IMR-90 (cell line): Measurements from ENCODE around the gene RRP1. TPM values are rescaled to one million over a fixed set of nuclear protein-coding genes. Genes with fewer than 3 reads are reported as not detected.

Experiments
- ATAC-seq: fragments of 200-7000 bp; cut with Tn5 transposase; 2 replicates; pipeline ENCODE4 v1.9.1; 2020; ENCODE audit warnings: low read depth, mild to moderate bottlenecking, moderate library complexity
- BruUV-seq: library from RNA; stranded (reverse); fragments of 400-500 nt; replicated peaks from 2 replicates; lab custom pipeline; 2021; lab: Mats Ljungman, UMichigan
- CTCF ChIA-PET: fragments of 300-600 bp; formaldehyde crosslinking; extraction: SDS; loops from one replicate; lab custom pipeline; 2021; ENCODE audit warnings: antibody characterized with exemption; lab: Yijun Ruan, JAX
- POLR2A ChIA-PET: fragments of 300-600 bp; sonication (Branson Sonifier 250); formaldehyde crosslinking; loops from one replicate; lab custom pipeline; 2022; ENCODE audit warnings: antibody characterized with exemption; ENCODE audit not compliant: unreplicated experiment; lab: Charles Lee
- DNase-seq: peaks from one replicate; pipeline ENCODE4 v3.0.0; 2013
- H2AFZ ChIP-seq: replicated peaks from 2 replicates; pipeline ENCODE3; 2013; ENCODE audit warnings: low read length, mild to moderate bottlenecking; ENCODE audit not compliant: poor library complexity
- H2AK5ac ChIP-seq: 2 replicates; pipeline ENCODE4 v1.6.1; 2013; ENCODE audit warnings: low read depth, low read length, inconsistent platforms
- H2AK9ac ChIP-seq: replicated peaks from 2 replicates; pipeline ENCODE3; 2013; ENCODE audit warnings: mild to moderate bottlenecking, low read depth, low read length, moderate library complexity; ENCODE audit not compliant: poor library complexity
- H2BK120ac ChIP-seq: 2 replicates; pipeline ENCODE4 v1.6.1; 2013; ENCODE audit warnings: low read depth, low read length, inconsistent platforms
- H2BK15ac ChIP-seq: 3 replicates; pipeline ENCODE4 v1.6.1; 2013; ENCODE audit warnings: low read depth, low read length, inconsistent platforms
- H2BK20ac ChIP-seq: 2 replicates; pipeline ENCODE4 v1.6.1; 2013; ENCODE audit warnings: low read depth, mild to moderate bottlenecking, inconsistent platforms, low read length, moderate library complexity
- H2BK5ac ChIP-seq: 2 replicates; pipeline ENCODE4 v1.6.1; 2013; ENCODE audit warnings: mild to moderate bottlenecking, low read depth, low read length, inconsistent platforms; ENCODE audit not compliant: poor library complexity, severe bottlenecking
- H3K14ac ChIP-seq: replicated peaks from 2 replicates; pipeline ENCODE4 v1.6.1; 2013; ENCODE audit warnings: low read depth, low read length, inconsistent platforms
- H3K18ac ChIP-seq: 2 replicates; pipeline ENCODE4 v1.6.1; 2013; ENCODE audit warnings: low read depth, low read length, control low read depth
- H3K23ac ChIP-seq: 2 replicates; pipeline ENCODE4 v1.6.1; 2013; ENCODE audit warnings: low read depth, low read length, inconsistent platforms
- H3K27ac ChIP-seq: 2 replicates; pipeline ENCODE4 v1.5.1; 2013; ENCODE audit warnings: mild to moderate bottlenecking, control low read depth, low read length; ENCODE audit not compliant: insufficient read depth
- H3K27me3 ChIP-seq: 2 replicates; pipeline ENCODE4 v1.6.1; 2013; ENCODE audit warnings: low read length; ENCODE audit not compliant: control insufficient read depth, insufficient read depth
- H3K36me3 ChIP-seq: 2 replicates; pipeline ENCODE4 v1.6.1; 2013; ENCODE audit warnings: low read length, mixed read lengths; ENCODE audit not compliant: control insufficient read depth, insufficient read depth
- H3K4ac ChIP-seq: 2 replicates; pipeline ENCODE4 v1.6.1; 2013; ENCODE audit warnings: low read depth, low read length, inconsistent platforms
- H3K4me1 ChIP-seq: 2 replicates; pipeline ENCODE4 v1.6.1; 2013; ENCODE audit warnings: low read length, mixed read lengths; ENCODE audit not compliant: control insufficient read depth, insufficient read depth
- H3K4me2 ChIP-seq: 2 replicates; pipeline ENCODE4 v1.6.1; 2013; ENCODE audit warnings: low read depth, mild to moderate bottlenecking, control low read depth, low read length, moderate library complexity
- H3K4me3 ChIP-seq: 2 replicates; pipeline ENCODE4 v1.5.1; 2013; ENCODE audit warnings: low read depth, mild to moderate bottlenecking, control low read depth, low read length, moderate library complexity; ENCODE audit not compliant: insufficient read depth
- H3K56ac ChIP-seq: 2 replicates; pipeline ENCODE4 v1.6.1; 2013; ENCODE audit warnings: low read length, inconsistent platforms; ENCODE audit not compliant: insufficient read depth; ENCODE audit errors: extremely low read depth
- H3K79me1 ChIP-seq, 2 experiments: 2 replicates each; pipeline ENCODE4 v1.6.1; 2013; ENCODE audit warnings: low read length in 2 of 2, inconsistent platforms in 1 of 2, low read depth in 1 of 2
- H3K9ac ChIP-seq: 2 replicates; pipeline ENCODE4 v1.6.1; 2013; ENCODE audit warnings: low read depth, low read length, control low read depth
- H3K9me1 ChIP-seq: 2 replicates; pipeline ENCODE4 v1.6.1; 2013; ENCODE audit warnings: low read length, inconsistent platforms; ENCODE audit not compliant: insufficient read depth
- H3K9me3 ChIP-seq: 2 replicates; pipeline ENCODE4 v1.6.1; 2013; ENCODE audit warnings: low read length; ENCODE audit not compliant: control insufficient read depth, insufficient read depth
- H4K20me1 ChIP-seq: 2 replicates; pipeline ENCODE4 v1.6.1; 2013; ENCODE audit warnings: low read length, inconsistent platforms; ENCODE audit not compliant: insufficient read depth
- H4K5ac ChIP-seq: 2 replicates; pipeline ENCODE4 v1.6.1; 2013; ENCODE audit warnings: mild to moderate bottlenecking, low read depth, low read length, control low read depth
- H4K8ac ChIP-seq, 2 experiments: 2 replicates each; pipeline ENCODE4 v1.6.1; 2013; ENCODE audit warnings: low read depth in 2 of 2, low read length in 2 of 2, control low read depth in 1 of 2, inconsistent platforms in 1 of 2
- H4K91ac ChIP-seq: 2 replicates; pipeline ENCODE4 v1.6.1; 2013; ENCODE audit warnings: low read depth, low read length, inconsistent platforms; ENCODE audit not compliant: insufficient read depth
- MAZ ChIP-seq: IDR thresholded peaks from 2 replicates; pipeline ENCODE4 v1.6.1; 2012; ENCODE audit warnings: low read depth, mild to moderate bottlenecking, low read length, improper control_type of control experiment, moderate library complexity, borderline replicate concordance
- MXI1 ChIP-seq: IDR thresholded peaks from 2 replicates; pipeline ENCODE4 v1.6.1; 2012; ENCODE audit warnings: low read depth, mild to moderate bottlenecking, low read length, moderate library complexity, borderline replicate concordance
- POLR2A ChIP-seq: IDR thresholded peaks from 2 replicates; pipeline ENCODE4 v1.6.1; 2012; ENCODE audit warnings: mild to moderate bottlenecking, low read depth, low read length
- RCOR1 ChIP-seq: IDR thresholded peaks from 2 replicates; pipeline ENCODE4 v1.6.1; 2012; ENCODE audit warnings: mild to moderate bottlenecking, low read length, improper control_type of control experiment; ENCODE audit not compliant: insufficient replicate concordance
- WGBS, 2 experiments: methylation state at CpG; one replicate each; pipeline versions ENCODE4 v1.1.5 to v1.1.7; 2013; ENCODE audit warnings: missing lambda C conversion rate in 2 of 2; ENCODE audit not compliant: insufficient read length in 1 of 2; ENCODE audit errors: extremely low coverage in 2 of 2; 5-methylcytosine and 5-hydroxymethylcytosine counted together
- dilution Hi-C: fragments of 300-500 bp; cut with HindIII; formaldehyde crosslinking; loops from one replicate; pipeline ENCODE4 v1.14.3; 2018; ENCODE audit warnings: low sequenced_read_pairs; ENCODE audit not compliant: unreplicated experiment
- in situ Hi-C: fragments of 300-500 bp; cut with MboI; formaldehyde crosslinking; loops from 3 replicates; pipeline ENCODE4 v1.14.3; 2019; ENCODE audit warnings: low sequenced_read_pairs, inconsistent platforms, mixed read lengths
- intact Hi-C: fragments of 100-400 bp; cut with micrococcal nuclease; formaldehyde crosslinking; loops from 2 replicates; pipeline ENCODE4 v1.10.0; 2022
- polyA plus RNA-seq, 3 experiments: library from polyadenylated mRNA; depleted of rRNA; stranded (reverse); fragments of >200 nt; gene quantifications; 2 replicates each; pipeline ENCODE4 v1.2.3, GENCODE V29; 2012; ENCODE audit warnings: low replicate concordance in 1 of 3
- total RNA-seq: library from RNA; depleted of rRNA; stranded (reverse); fragments of >200 nt; gene quantifications from 2 replicates; pipeline ENCODE4 v1.2.3, GENCODE V29; 2012

Gene RRP1
- total and polyA plus RNA-seq, 2 of the 4 experiments (the other 2 are of a cell fraction), result 20.2 to 23.3 TPM

DNA sequence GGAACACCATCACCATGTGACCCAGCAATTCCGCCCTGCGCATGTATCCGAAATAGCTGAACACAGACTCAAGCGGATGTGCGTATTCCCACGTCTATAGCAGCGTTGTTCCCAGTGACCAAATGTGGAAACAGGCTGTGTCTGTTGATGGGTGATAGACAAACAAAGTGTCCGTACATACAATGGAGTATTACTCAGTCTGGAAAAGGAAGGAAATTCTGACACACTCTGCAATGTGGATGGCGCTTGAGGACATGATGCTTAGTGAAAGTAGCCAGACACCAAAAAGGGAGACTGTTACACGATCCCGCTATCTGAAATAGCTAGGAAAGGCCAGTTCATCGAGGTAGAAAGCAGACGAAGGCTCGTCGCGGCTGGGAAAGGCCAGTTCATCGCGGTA, 44.7 kb upstream of the RRP1 start:
- Histone ChIP-seq H4K8ac (no peak overlapping the region), H2BK5ac (no peak overlapping the region), H2BK20ac (no peak overlapping the region), H3K4ac (no peak overlapping the region), H2AK9ac (no peak overlapping the region), H2AK5ac (no peak overlapping the region), H3K27ac (no peak overlapping the region), H4K5ac (no peak overlapping the region), H3K23ac (no peak overlapping the region), H3K36me3 (peaks cover 55% of the 10 kb centered on the region), H3K79me1 (peaks cover 14 to 52% of the 10 kb centered on the region in 2 experiments), H2AFZ (no peak overlapping the region), H4K91ac (no peak overlapping the region), H3K4me2 (no peak overlapping the region), H3K27me3 (no peaks in the 10 kb centered on the region), H3K9me1 (peaks cover 7% of the 10 kb centered on the region; the same call in 1 of the 2 replicates), H2BK120ac (no peak overlapping the region), H2BK15ac (no peak overlapping the region), H3K56ac (no peak overlapping the region), H3K14ac (no peak overlapping the region), H3K9ac (no peak overlapping the region), H3K4me1 (no peaks in the 10 kb centered on the region), H4K20me1 (peaks cover 24% of the 10 kb centered on the region), H3K18ac (no peak overlapping the region), H3K9me3 (no peaks in the 10 kb centered on the region), H3K4me3 (no peak overlapping the region)
- in situ Hi-C loops (no loop called here), intact Hi-C loops (no loop called here), dilution Hi-C loops (no loop called here)
- DNase-seq, result no peak
- WGBS, 2 experiments, result 95% methylated on average over 14 of the region's 18 CpGs; no CpG with 5 or more reads in 1 of the 2 experiments
- TF ChIP-seq MAZ (no peak), MXI1 (no peak), POLR2A (no peak), RCOR1 (no peak)
- no TSS peak for BruUV-seq
- ChIA-PET CTCF (no interaction called here), POLR2A (interaction anchor here (0.6 kb wide), 1 partner anchor 26 kb away, joined by 4 read pairs; the partner anchor contains the start of gene PDXK)
- no peak for ATAC-seq
